Endodermal cell (in vitro differentiated cells): ENCODE results near the gene CRYGA. TPM values are rescaled to one million over a fixed set of nuclear protein-coding genes. Genes with fewer than 3 reads are reported as not detected.
A peak's percentile ranks its signal among the peaks of the same experiment; 100 is the strongest.

Experiments
- DNase-seq: peaks from one replicate; pipeline ENCODE4 v3.0.0-alpha.2; 2017
- H3K27ac ChIP-seq: 2 replicates; pipeline ENCODE4 v1.5.1; 2013; ENCODE audit warnings: mild to moderate bottlenecking, low read depth, low read length, moderate library complexity
- H3K27me3 ChIP-seq: 2 replicates; pipeline ENCODE4 v1.6.1; 2013; ENCODE audit warnings: mild to moderate bottlenecking, low read length, moderate library complexity; ENCODE audit not compliant: insufficient read depth, control insufficient read depth, poor library complexity, severe bottlenecking
- H3K36me3 ChIP-seq: 2 replicates; pipeline ENCODE4 v1.7.0; 2013; ENCODE audit warnings: mild to moderate bottlenecking, low read length, moderate library complexity; ENCODE audit not compliant: control insufficient read depth, insufficient read depth
- H3K4me1 ChIP-seq: one replicate; pipeline ENCODE4 v1.7.0; 2013; ENCODE audit warnings: low read length; ENCODE audit not compliant: control insufficient read depth, insufficient read depth
- H3K4me3 ChIP-seq: 2 replicates; pipeline ENCODE4 v1.5.1; 2013; ENCODE audit warnings: mild to moderate bottlenecking, low read length, moderate library complexity
- H3K9ac ChIP-seq: 2 replicates; pipeline ENCODE4 v1.6.1; 2013; ENCODE audit warnings: mild to moderate bottlenecking, low read length, moderate library complexity; ENCODE audit not compliant: poor library complexity, severe bottlenecking; ENCODE audit errors: extremely low read depth
- H3K9me3 ChIP-seq: 2 replicates; pipeline ENCODE4 v1.6.1; 2013; ENCODE audit warnings: mild to moderate bottlenecking, low read length, moderate library complexity; ENCODE audit not compliant: control insufficient read depth
- H3K27ac Mint-ChIP-seq: 2 replicates; pipeline ENCODE4 v1.8.0; 2020; ENCODE audit warnings: mixed read lengths
- H3K27me3 Mint-ChIP-seq: 2 replicates; pipeline ENCODE4 v1.8.0; 2021; ENCODE audit warnings: mild to moderate bottlenecking, mixed read lengths; ENCODE audit not compliant: insufficient read depth
- H3K36me3 Mint-ChIP-seq: 2 replicates; pipeline ENCODE4 v1.8.0; 2020; ENCODE audit warnings: low read depth, mixed read lengths
- H3K4me1 Mint-ChIP-seq: 2 replicates; pipeline ENCODE4 v1.8.0; 2020; ENCODE audit warnings: mixed read lengths
- H3K4me3 Mint-ChIP-seq: 2 replicates; pipeline ENCODE4 v1.8.0; 2020; ENCODE audit warnings: mild to moderate bottlenecking, moderate library complexity, mixed read lengths
- H3K9me3 Mint-ChIP-seq: 2 replicates; pipeline ENCODE4 v1.8.0; 2020; ENCODE audit warnings: mild to moderate bottlenecking, mixed read lengths
- WGBS, 2 experiments: methylation state at CpG; one replicate each; pipeline versions ENCODE4 v1.1.5 to v1.1.7; 2013; ENCODE audit warnings: missing lambda C conversion rate in 2 of 2, mixed read lengths in 1 of 2; ENCODE audit not compliant: insufficient coverage in 1 of 2, insufficient read length in 1 of 2; 5-methylcytosine and 5-hydroxymethylcytosine counted together
- total RNA-seq, 2 donors: library from RNA; stranded (reverse); fragmentation: NEBNext Ultra II Directional in 1 of 2; extraction: Animal tissue kit (Norgen Biotek cat#: 25700) in 1 of 2; gene quantifications; 2 replicates in 1 of 2; 3 replicates in 1 of 2; pipeline ENCODE4 v1.2.1, GENCODE V29; 2021
- TF ChIP-seq, protein P1 (sequence below): fragments of 200-600 bp; sonication (generic); conservative IDR thresholded peaks from 2 replicates; pipeline ENCODE4 v1.5.0; 2021; ENCODE audit warnings: antibody characterized with exemption, mild to moderate bottlenecking

The CRYGA gene
- total RNA-seq, 2 donors from 2014 or later, result not detected

DNA sequence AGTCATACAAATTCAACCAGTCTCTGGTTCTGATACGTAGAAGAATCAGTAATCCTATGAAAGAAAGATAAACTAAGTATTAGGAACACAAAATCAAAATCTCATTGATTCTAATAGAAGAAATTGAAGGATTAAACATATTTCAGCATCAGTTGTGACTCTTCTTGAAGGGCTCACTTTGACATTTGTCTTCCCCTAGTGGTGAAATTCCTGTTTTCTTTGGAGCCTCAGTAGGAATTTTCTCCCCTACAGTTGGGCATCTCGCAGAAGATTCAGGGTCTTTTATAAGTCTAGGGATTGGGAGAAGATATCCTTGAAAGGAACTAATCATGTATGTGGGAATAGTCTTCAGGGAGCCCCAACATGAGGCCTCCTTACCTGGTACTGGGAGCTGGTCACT, 14.6 kb downstream of the CRYGA start:
- peaks cover 29% of the 10 kb centered on the region for H3K9me3 ChIP-seq
- H3K4me3 ChIP-seq, result no peak overlapping the region
- no peak overlapping the region for H3K9ac ChIP-seq
- Mint-ChIP-seq H3K36me3 (peaks cover 3% of the 10 kb centered on the region), H3K4me3 (no peak overlapping the region), H3K27me3 (peaks cover 2% of the 10 kb centered on the region), H3K9me3 (peaks cover 26% of the 10 kb centered on the region), H3K4me1 (peaks cover 14% of the 10 kb centered on the region), H3K27ac (no peak overlapping the region)
- H3K27me3 ChIP-seq, result no peaks in the 10 kb centered on the region
- TF ChIP-seq, protein P1, sequence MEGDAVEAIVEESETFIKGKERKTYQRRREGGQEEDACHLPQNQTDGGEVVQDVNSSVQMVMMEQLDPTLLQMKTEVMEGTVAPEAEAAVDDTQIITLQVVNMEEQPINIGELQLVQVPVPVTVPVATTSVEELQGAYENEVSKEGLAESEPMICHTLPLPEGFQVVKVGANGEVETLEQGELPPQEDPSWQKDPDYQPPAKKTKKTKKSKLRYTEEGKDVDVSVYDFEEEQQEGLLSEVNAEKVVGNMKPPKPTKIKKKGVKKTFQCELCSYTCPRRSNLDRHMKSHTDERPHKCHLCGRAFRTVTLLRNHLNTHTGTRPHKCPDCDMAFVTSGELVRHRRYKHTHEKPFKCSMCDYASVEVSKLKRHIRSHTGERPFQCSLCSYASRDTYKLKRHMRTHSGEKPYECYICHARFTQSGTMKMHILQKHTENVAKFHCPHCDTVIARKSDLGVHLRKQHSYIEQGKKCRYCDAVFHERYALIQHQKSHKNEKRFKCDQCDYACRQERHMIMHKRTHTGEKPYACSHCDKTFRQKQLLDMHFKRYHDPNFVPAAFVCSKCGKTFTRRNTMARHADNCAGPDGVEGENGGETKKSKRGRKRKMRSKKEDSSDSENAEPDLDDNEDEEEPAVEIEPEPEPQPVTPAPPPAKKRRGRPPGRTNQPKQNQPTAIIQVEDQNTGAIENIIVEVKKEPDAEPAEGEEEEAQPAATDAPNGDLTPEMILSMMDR, result peak; percentile 79
- no peak for DNase-seq
- no peaks in the 10 kb centered on the region for H3K4me1 ChIP-seq
- no peaks in the 10 kb centered on the region for H3K36me3 ChIP-seq
- 78% methylated on average over 1 of the region's 2 CpGs; no CpG with 5 or more reads in 1 of the 2 experiments for WGBS, 2 experiments
- H3K27ac ChIP-seq, result no peak overlapping the region

DNA sequence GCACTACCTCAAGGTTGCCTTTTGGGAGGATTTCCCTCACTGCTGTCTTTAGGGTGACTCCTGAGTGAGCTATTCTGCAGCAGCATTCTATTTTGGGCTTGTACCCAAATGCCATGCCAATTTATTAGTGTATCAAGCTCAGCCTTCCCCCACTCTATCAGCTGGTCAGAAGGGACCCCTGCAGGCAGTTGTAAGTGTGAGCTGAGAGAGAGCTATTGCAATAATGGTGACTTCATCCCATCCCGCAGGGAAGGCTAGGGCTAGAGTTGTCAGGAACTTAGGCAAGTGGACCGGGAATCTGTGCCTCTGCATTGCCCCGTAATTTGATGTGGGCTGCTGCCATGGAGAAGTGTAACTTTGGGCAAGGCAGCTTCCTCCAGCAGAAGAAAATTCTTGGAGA, 15.6 kb downstream of the CRYGA start:
- Histone ChIP-seq H3K4me3 (no peak overlapping the region), H3K9ac (no peak overlapping the region), H3K4me1 (peaks cover 2% of the 10 kb centered on the region), H3K36me3 (no peaks in the 10 kb centered on the region), H3K27ac (no peak overlapping the region), H3K9me3 (peaks cover 32% of the 10 kb centered on the region), H3K27me3 (no peaks in the 10 kb centered on the region)
- peaks cover 2% of the 10 kb centered on the region for H3K27me3 Mint-ChIP-seq
- no peak overlapping the region for H3K27ac Mint-ChIP-seq
- 87 to 88% methylated on average over 2 to 3 of the region's 3 CpGs for WGBS, 2 experiments
- no peak overlapping the region for H3K4me3 Mint-ChIP-seq
- TF ChIP-seq, protein P1, result peak; percentile 39
- peak; percentile 65 for DNase-seq
- peaks cover 3% of the 10 kb centered on the region for H3K36me3 Mint-ChIP-seq
- H3K9me3 Mint-ChIP-seq, result peaks cover 31% of the 10 kb centered on the region
- peaks cover 21% of the 10 kb centered on the region for H3K4me1 Mint-ChIP-seq

DNA sequence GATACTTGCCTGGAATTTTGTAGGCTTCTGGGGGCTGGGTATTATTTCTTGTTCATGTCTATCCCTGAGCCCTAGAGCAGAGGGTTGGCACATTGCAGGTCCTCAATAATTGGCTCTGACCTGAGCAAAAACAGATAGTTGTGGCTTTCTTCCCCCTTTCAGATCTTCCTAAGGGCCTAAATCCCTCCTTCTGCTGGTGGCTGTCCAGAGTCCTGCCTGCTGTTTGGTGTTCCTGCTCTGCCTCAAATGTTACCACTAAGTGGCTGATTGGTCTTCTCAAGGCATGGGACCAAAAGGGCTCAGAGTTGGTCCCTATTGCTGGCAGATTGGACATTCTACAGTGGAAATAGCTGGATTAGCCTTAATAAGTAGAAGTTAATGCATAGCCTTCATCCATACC, 16.4 kb downstream of the CRYGA start:
- Mint-ChIP-seq H3K9me3 (peaks cover 31% of the 10 kb centered on the region), H3K27ac (no peak overlapping the region), H3K27me3 (peaks cover 2% of the 10 kb centered on the region), H3K4me3 (no peak overlapping the region), H3K4me1 (peaks cover 26% of the 10 kb centered on the region), H3K36me3 (peaks cover 3% of the 10 kb centered on the region)
- TF ChIP-seq, protein P1, result no peak
- peaks cover 5% of the 10 kb centered on the region for H3K4me1 ChIP-seq
- no peaks in the 10 kb centered on the region for H3K27me3 ChIP-seq
- H3K27ac ChIP-seq, result no peak overlapping the region
- H3K36me3 ChIP-seq, result no peaks in the 10 kb centered on the region
- no peak for DNase-seq
- no peak overlapping the region for H3K9ac ChIP-seq
- H3K9me3 ChIP-seq, result peaks cover 25% of the 10 kb centered on the region
- H3K4me3 ChIP-seq, result no peak overlapping the region
